Body of pancreas (tissue), 4 donors: ENCODE data around the gene CALCOCO2. TPM values are rescaled to one million over a fixed set of nuclear protein-coding genes. Genes with fewer than 3 reads are reported as not detected.
A peak's percentile ranks its signal among the peaks of the same experiment; 100 is the strongest.

Source experiments
- ATAC-seq: fragments of 150-250 bp; one replicate; pipeline ENCODE4 v1.9.1; 2016
- DNase-seq, 4 donors: peaks; one replicate each; pipeline ENCODE4 v3.0.0-alpha.2; 2019
- H3K27ac ChIP-seq, 4 donors: fragments of 200-600 bp; sonication (generic); 1 replicate in 3 of 4; 2 replicates in 1 of 4; pipeline versions ENCODE4 v1.5.1 to v1.6.1; 2016 to 2019; ENCODE audit warnings: mild to moderate bottlenecking in 1 of 4, mixed read lengths in 1 of 4, moderate library complexity in 1 of 4
- H3K27me3 ChIP-seq, 2 donors: fragments of 200-600 bp; sonication (generic); one replicate each; pipeline ENCODE4 v1.6.0; 2016; ENCODE audit warnings: mild to moderate bottlenecking in 1 of 2
- H3K36me3 ChIP-seq, 2 donors: fragments of 200-600 bp; sonication (generic); replicated peaks in 1 of 2; 2 replicates each; pipeline ENCODE4 v1.5.1; 2016; ENCODE audit warnings: low read depth in 2 of 2; ENCODE audit not compliant: insufficient read depth in 1 of 2
- H3K4me1 ChIP-seq: fragments of 200-600 bp; sonication (generic); one replicate; pipeline ENCODE4 v1.6.0; 2016
- H3K4me3 ChIP-seq, 2 donors: fragments of 200-600 bp; sonication (generic); 1 replicate in 1 of 2; 2 replicates in 1 of 2; pipeline ENCODE4 v1.5.1; 2016 to 2019
- H3K9me3 ChIP-seq, 3 donors: fragments of 200-600 bp; sonication (generic); 1 replicate in 2 of 3; 2 replicates in 1 of 3; pipeline ENCODE4 v1.5.1; 2016
- CTCF ChIP-seq, 7 experiments: fragments of 450-650 bp in 4 of 7; fragments of 200-600 bp in 3 of 7; sonication (generic) in 3 of 7; IDR thresholded peaks; one replicate each; pipeline ENCODE4 v1.5.1; 2016 to 2019; ENCODE audit warnings: antibody characterized with exemption in 7 of 7
- POLR2A ChIP-seq, 3 donors: fragments of 450-650 bp; IDR thresholded peaks; one replicate each; pipeline ENCODE4 v1.6.1; 2016; ENCODE audit warnings: antibody characterized with exemption in 3 of 3, mild to moderate bottlenecking in 2 of 3
- WGBS, 2 donors: methylation state at CpG; one replicate each; pipeline ENCODE4 v1.1.5; 2017; 5-methylcytosine and 5-hydroxymethylcytosine counted together
- intact Hi-C: fragments of 100-400 bp; cut with DNase I; formaldehyde crosslinking; loops from one replicate; pipeline ENCODE4 v1.15.1; 2023
- total RNA-seq, 2 donors: library from RNA; depleted of rRNA; stranded (reverse); fragments of >200 nt; gene quantifications; one replicate each; pipeline ENCODE4 v1.1.0, GENCODE V29; 2016

The CALCOCO2 gene
- total RNA-seq, 2 donors from 2014 or later = 62.8 to 69.9 TPM

- no peak for ATAC-seq
Observed at GRCh38 chr17:48860456-48860855, 29.6 kb downstream of the CALCOCO2 start.

GRCh38 chr17:48868916-48869500 is 38.2 kb downstream of the CALCOCO2 start:
- no peak overlapping the region for H3K27ac ChIP-seq
- H3K9me3 ChIP-seq = no peaks in the 10 kb centered on the region
- H3K4me1 ChIP-seq = peaks cover 21% of the 10 kb centered on the region
- peaks cover 0 to 7% of the 10 kb centered on the region in 2 donors for H3K36me3 ChIP-seq
- DNase-seq = no peak
- intact Hi-C loops = no loop called here
- H3K4me3 ChIP-seq = no peak overlapping the region
- no peak for TF ChIP-seq CTCF (IDR thresholded peaks at IDR 0.05)
- TF ChIP-seq POLR2A (IDR thresholded peaks at IDR 0.05) = no peak
- 58 to 62% methylated on average over 3 of the region's 3 CpGs for WGBS, 2 donors
- ATAC-seq = no peak
- H3K27me3 ChIP-seq = no peaks in the 10 kb centered on the region

More at GRCh38 chr17:48860456-48860855, 29.6 kb downstream of the CALCOCO2 start:
- Histone ChIP-seq H3K27me3 (no peaks in the 10 kb centered on the region), H3K4me3 (no peak overlapping the region), H3K9me3 (no peaks in the 10 kb centered on the region), H3K4me1 (no peaks in the 10 kb centered on the region), H3K27ac (no peak overlapping the region), H3K36me3 (peaks cover 8 to 36% of the 10 kb centered on the region in 2 donors)
- intact Hi-C loops = no loop called here
- WGBS, 2 donors = 94 to 98% methylated on average over 4 of the region's 4 CpGs
- no peak for TF ChIP-seq CTCF (IDR thresholded peaks at IDR 0.05)
- TF ChIP-seq POLR2A (IDR thresholded peaks at IDR 0.05) = no peak
- no peak for DNase-seq

GRCh38 chr17:48869821-48870318 is 39.0 kb downstream of the CALCOCO2 start:
- peaks cover 21% of the 10 kb centered on the region for H3K4me1 ChIP-seq
- no peak for DNase-seq
- H3K36me3 ChIP-seq = peaks cover 0 to 3% of the 10 kb centered on the region in 2 donors
- WGBS, 2 donors = 81 to 85% methylated on average over 6 of the region's 6 CpGs
- no peak overlapping the region for H3K4me3 ChIP-seq
- no peak for ATAC-seq
- H3K9me3 ChIP-seq = no peaks in the 10 kb centered on the region
- intact Hi-C loops = no loop called here
- H3K27ac ChIP-seq = no peak overlapping the region
- H3K27me3 ChIP-seq = no peaks in the 10 kb centered on the region
- TF ChIP-seq POLR2A (IDR thresholded peaks at IDR 0.05) (no peak), CTCF (IDR thresholded peaks at IDR 0.05) (no peak)

GRCh38 chr17:48871035-48871550 is 40.3 kb downstream of the CALCOCO2 start:
- TF ChIP-seq POLR2A (IDR thresholded peaks at IDR 0.05) (no peak), CTCF (IDR thresholded peaks at IDR 0.05) (no peak)
- ATAC-seq (no peak), DNase-seq (no peak)
- Histone ChIP-seq H3K36me3 (peaks cover 0 to 2% of the 10 kb centered on the region in 2 donors), H3K27ac (peak overlapping the region in 3 of 4 donors; percentile 13 to 75 (median 63)), H3K9me3 (no peaks in the 10 kb centered on the region), H3K4me3 (no peak overlapping the region), H3K4me1 (peaks cover 21% of the 10 kb centered on the region), H3K27me3 (no peaks in the 10 kb centered on the region)
- intact Hi-C loops = no loop called here
- WGBS, 2 donors = 65 to 75% methylated on average over 4 of the region's 4 CpGs
